Activated T-helper 1 cell treated with anti-CD3 and anti-CD28 coated beads, Interleukin-2, amount 50 U/mL, for 16 hours (primary cell): ENCODE measurements around the gene BCL11B.
A peak's percentile ranks its signal among the peaks of the same experiment; 100 is the strongest.

Experiments
- DNase-seq, 2 donors: peaks; one replicate each; pipeline ENCODE4 v3.0.0-alpha.2; 2020; ENCODE audit warnings: low read depth in 1 of 2, low spot score in 1 of 2

Gene BCL11B

DNA sequence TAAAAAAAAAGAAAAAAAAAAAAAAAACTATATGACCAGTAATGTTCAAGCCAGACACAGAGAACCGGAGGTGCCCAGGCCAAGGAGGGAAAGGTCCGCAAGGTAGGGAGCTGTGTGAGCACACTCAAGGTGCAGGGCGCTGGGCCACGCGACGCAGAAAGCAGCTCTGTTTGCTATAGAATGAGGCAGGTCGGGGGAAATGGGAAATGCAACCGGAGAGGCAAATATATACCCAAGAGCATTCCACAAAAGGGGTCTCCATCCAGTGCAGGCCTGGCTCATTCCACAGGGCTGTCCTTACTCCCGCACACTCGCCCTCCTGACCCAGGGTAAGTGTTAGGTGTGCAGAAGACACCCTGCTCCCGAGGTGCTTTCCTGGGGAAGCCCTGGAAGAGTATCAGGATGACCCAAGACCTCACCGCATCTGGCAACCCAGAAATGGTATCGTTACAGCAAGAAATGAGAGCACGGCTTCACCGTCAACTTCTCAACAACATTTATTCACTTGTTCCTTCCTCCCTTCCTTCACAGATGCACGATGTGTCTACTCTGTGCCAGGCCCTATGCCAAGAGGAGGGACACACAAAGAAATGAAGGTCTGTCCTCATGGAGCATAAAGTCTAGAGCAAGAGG lies 86.4 kb downstream of the BCL11B start:
- no peak for DNase-seq

DNA sequence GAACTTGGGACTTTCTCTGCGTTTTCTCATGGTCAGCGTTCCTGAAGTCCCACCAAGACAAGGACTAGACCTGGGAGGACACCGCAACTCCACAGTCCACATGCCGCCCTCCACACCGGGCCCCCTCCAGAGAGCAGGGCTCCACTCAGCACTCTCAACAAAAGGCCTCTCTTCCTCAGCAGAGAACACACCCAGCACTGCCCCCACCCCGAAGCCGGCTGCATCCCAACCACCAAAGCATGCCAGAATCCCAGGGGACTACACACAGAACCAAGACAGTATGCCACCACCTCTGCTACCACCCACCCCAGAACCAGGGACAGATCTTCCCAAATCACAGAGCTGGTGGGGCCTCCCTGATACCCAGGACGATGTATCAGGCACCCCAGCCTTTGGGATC lies 88.3 kb downstream of the BCL11B start:
- no peak for DNase-seq

- DNase-seq, result no peak
These were observed 88.7 kb downstream of the BCL11B start for GRCh38 chr14:99183311-99183710.

DNA sequence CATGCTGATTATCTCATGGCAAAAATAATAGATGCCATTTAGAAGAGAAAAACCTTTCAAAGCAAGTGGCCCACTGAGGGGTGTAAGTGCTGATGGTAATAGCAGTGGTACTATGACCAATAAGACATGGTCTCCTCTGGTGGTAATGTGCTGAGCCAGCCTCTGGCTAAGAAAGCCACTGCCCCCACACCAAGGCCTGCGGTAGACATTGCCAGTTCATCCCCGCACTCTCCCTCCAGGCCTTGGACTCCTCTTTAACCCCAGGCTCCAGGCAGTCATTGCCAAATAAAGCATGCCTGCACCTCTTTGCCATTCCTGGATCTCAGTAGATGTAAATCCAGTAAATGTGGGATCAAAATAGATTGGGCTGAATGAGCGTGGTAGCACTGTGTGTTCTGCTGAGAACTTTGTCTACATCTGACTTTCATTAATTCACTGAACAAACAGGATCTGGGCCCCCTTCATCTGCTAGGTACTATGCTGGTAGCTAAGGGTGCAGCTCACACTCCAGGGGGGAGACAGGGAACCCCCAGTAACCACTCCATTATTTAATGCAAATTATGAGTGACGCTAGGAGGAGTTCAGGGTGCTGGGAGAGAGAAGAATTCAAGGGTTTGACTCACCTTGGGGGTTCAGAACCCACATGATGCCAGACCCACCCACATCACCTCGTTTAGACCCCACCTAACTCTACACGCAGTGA lies 89.3 kb downstream of the BCL11B start:
- DNase-seq, result no peak

DNA sequence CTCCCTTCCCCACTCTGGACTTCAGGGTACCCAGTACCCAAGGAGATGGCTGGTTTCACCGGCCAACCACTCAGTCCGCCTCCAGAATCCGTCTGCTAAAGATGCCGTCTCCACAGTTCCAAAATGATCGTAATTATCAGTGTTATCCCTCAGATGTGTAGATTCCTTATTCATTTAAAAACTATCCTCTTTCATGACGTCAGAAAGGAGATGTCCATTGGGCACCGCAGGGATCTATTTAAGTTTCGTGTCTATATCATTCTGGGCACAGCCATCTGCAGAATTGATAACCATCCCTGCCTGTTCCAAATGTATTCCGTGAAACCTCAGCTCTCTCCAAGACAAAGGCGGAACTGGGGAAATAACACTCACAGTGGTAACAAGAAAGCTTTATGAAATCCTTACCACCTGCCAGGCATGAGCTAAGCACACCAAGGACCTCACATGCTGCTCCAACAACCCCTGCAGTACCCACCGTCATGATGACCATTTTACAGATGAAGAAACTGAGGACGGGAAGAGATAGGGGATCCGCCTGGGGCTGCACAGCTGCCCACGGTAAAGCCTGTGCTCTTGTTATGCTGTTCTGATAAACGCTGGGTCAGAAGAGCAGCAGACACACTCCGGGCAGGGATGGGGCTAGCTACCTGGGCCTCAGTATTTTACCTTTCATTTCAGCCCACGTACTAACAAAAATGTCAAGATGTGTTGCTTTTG lies 90.0 kb downstream of the BCL11B start:
- DNase-seq, result no peak

GRCh38 chr14:99181241-99181640 lies 90.8 kb downstream of the BCL11B start:
- DNase-seq, result no peak

DNA sequence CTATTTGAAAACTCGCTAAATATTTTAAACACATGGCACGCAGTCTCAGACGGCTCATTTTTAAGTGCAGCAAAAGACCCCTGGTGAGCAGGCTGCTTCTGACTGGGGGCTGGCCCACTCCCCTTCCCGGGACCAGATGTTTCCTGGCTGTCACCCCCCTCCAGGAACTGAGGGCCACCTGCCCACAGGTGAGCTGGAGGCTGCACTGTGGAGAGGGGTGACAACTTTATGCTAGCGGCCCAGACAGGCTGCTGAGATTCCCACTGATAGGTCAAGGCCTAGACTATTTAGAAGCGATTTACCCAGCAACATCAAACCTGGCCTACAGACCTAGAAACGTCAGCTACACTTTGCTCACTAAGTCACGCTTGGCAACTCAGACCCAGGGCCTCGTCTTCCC lies 92.1 kb downstream of the BCL11B start:
- peak in 1 of 2 donors; percentile 3 for DNase-seq

DNA sequence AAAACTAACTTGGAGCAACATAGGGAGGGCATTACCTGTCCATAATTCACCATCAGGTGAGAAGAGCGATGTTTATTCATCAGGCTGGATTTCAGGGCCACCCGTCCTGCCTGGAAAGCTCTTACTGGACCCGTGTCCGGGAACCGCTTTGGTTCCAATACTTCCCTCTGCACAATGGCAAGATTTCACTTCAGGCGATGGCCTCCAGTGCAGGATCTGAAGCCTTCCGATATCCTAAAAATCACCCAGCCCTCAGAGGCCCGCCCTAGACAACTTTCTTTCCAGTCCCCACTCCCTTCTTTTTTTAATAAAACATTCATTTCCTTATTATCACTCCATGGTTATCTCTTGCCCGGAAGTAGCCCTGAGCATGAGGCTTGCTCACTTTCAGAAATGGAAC lies 92.5 kb downstream of the BCL11B start:
- DNase-seq, result no peak

- DNase-seq, result no peak
These were observed 93.8 kb downstream of the BCL11B start for GRCh38 chr14:99177886-99178835.

DNA sequence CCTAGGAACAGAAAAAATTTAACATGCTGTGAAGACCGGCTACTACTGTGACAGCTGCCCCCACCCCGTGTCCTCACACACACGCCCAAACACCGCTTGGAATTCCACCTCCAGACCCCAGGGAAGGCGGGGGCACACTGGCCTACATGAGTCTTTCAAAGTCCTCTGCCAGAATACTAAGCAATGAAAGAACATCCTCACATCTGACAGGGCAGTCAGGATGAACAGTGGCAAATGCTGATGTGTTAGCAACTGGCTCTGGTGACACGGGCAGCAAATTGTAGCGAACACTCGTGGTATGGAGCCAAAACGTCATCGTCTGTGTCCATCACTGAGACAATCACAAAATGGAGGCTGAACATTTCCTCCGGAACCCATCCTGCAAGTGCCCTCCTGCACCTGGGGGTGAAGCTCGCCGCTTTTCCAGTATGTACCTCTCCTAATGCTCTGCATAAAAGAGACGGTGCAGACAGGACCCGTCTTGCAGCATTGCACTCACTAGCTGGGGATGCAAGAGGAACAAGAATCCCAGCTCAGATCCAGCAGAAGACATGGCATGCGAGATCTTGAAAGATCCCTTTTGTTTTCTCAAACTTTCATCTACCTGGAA lies 94.8 kb downstream of the BCL11B start:
- DNase-seq, result no peak

GRCh38 chr14:99176156-99176945 lies 95.6 kb downstream of the BCL11B start:
- no peak for DNase-seq

DNA sequence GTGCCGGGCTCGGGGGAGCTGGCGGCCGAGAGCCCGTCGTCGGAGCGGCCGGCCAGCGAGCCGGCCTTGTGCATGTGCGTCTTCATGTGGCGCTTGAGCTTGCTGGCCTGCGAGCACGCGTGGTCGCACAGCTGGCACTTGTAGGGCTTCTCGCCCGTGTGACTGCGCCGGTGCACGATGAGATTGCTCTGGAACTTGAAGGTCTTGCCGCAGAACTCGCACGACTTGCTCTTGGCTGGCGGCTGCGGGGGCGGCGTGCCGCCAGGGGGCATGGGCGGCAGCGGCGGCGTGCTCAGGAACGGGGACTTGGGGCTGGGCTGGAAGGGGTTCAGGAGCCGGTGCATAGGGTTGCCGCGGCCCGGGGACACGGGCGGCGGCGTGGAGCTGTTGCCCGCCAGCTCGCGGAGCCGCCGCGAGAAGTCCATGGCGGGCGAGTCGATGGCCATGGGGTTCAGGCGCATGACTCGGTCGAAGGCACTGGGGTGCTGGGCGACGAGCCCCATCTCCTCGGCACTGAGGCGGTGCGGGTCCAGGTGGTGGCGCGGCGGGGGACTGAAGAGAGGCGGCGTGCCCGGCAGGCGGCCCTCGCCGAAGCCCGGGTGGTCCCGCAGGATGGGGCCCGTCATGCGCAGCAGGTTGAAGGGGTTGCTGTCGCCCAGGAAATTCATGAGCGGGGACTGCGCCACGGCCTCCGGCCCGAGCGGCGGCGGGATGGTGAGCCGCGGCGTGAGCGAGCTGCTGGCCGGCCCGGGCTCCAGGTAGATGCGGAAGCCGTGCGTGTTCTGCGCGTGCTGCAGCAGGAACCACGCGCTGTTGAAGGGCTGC lies 96.5 kb downstream of the BCL11B start:
- no peak for DNase-seq

GRCh38 chr14:99174770-99175319 lies 97.2 kb downstream of the BCL11B start:
- no peak for DNase-seq

DNA sequence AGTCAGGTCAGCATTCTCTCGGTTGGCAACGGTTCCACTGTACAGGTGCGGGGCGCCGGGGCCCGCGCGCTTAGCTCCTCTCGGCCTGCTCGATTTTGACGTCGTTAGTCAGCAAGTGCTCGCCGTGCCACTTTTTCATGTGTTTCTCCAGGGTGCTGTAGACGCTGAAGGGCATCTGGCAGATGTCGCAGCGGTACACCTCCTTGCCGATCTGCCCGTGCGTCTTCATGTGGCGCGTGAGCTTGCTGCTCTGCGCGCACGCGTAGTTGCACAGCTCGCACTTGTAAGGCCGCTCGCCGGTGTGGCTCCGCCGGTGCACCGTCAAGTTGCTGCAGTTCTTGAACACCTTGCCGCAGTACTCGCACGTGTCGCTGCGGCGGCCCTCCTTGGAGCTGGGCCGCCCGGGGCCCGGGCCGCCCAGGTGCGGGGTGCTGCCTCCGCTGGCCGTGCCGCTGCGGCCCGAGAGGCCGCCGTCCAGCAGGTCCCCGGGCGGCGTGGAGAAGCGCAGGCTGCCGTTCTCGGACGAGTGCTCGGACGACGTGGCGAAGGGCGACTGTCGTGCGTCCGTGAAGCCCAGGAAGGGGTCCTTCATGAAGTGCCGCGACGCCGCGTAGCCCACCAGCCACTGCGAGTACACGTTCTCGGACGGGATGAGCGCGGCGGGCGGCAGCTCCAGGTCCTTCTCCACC lies 97.8 kb downstream of the BCL11B start:
- DNase-seq, result no peak

DNA sequence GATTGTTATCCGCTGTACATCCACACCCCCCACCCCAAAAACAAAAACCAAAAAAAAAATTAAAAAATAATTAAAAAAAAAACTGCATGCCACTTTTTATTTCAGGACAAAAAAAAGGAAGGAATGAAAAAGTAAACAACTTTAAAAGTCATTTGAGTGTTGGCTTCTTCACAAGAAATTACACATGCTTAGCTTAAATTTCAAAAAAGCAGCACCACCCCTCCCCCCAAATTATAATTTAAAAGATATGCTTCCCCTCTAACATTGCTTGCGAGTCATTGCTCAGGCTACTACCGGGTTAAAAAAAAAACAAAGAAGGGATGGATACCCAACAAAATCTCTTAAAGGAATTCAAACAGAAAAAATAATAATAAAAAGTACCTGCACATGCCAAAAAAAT lies 98.5 kb downstream of the BCL11B start:
- no peak for DNase-seq

DNA sequence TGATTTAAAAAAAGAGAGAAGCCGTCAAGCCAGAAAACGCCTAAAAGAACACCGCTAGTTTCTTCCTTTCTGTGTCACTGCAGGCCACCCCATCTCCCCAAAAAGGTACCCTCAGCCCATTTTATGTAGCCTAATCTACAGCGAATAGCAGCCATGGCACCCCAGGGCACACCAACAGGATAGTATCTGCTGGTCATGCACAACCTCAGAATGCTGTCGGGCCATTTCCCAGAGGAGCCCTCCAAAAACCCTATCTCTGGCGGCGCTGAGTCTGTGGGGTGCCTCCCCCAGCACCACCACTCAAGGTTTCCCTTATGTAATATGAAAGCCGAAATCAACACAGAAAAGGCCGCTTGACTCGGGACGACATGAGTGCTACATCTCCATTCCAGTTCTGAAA lies 98.9 kb downstream of the BCL11B start:
- DNase-seq, result no peak

GRCh38 chr14:99171396-99171795 lies 100.6 kb downstream of the BCL11B start:
- DNase-seq, result no peak

DNA sequence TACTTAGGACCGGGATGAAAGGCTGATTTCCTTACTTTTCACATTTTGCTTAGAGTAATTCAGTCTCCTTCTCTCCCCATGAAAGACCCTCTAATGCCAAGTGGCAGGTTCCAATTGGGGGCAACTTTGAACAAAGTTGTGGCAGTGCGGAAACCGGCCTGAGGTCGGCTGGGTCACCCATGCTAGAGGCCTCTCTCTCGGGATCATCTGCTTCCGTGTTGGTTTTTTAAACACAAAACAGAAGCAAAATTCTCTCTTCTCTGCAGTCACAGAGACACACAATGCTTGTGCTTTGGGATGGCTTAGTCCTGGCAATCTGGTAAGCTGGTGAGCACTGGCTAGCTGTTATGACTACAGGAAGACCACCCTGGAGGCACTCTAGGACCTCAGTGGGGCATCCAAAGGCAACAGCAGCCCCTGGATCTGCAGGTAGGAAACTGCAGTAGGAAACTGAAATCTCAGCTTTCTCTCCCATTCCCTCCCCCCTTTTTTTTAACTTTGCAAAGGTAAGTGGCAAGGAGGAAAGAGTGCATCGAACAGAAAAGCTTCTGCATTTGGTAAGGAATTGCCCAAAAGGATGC lies 102.1 kb downstream of the BCL11B start:
- no peak for DNase-seq
